ENCODE results near the gene RAB14.

RAB14 gene

GRCh38 chr9:121232251-121232650 lies 30.6 kb upstream of the RAB14 start (continued):
- TF ChIP-seq ZNF645 (tag by site-specific recombination; IDR thresholded peaks at IDR 0.05) (no peak), ZNF155 (tag by site-specific recombination; IDR thresholded peaks at IDR 0.05) (no peak), ZNF624 (tag by site-specific recombination; IDR thresholded peaks at IDR 0.05) (no peak), YY2 (tag by site-specific recombination; IDR thresholded peaks at IDR 0.05) (no peak), ZNF292 (tag by site-specific recombination; IDR thresholded peaks at IDR 0.05; ENCODE audit: borderline replicate concordance, low read depth) (no peak), ZNF221 (tag by site-specific recombination; IDR thresholded peaks at IDR 0.05; ENCODE audit: borderline replicate concordance) (no peak), ZIC2 (tag by site-specific recombination; IDR thresholded peaks at IDR 0.05) (no peak)

GRCh38 chr9:121230256-121230655 lies 28.6 kb upstream of the RAB14 start:
- ChIA-PET CTCF (interaction anchor here (1.3 to 3.5 kb wide), 2 partner anchors 17 to 19 kb away, joined by 4 to 17 read pairs; no protein-coding TSS in a partner anchor), POLR2A (no interaction called here)
- TF ChIP-seq ZNF280D (tag by site-specific recombination; IDR thresholded peaks at IDR 0.05), result no peak
- no peaks in the 10 kb centered on the region for H3K36me3 ChIP-seq (ENCODE audit: control insufficient read depth in 2 of 2, insufficient read depth in 1 of 2, low read length in 2 of 2)
- H3K9me3 ChIP-seq (ENCODE audit: control insufficient read depth, insufficient read depth, low read depth, low read length), result no peaks in the 10 kb centered on the region
- peaks cover 1% of the 10 kb centered on the region; the same call in 1 of the 2 replicates for H3K4me1 ChIP-seq (ENCODE audit: control insufficient read depth, insufficient read depth, low read length)
- no peak overlapping the region for H3K27ac ChIP-seq (ENCODE audit: extremely low read depth, low read depth, low read length)
- H3K4me3 ChIP-seq (ENCODE audit: low read depth, low read length), result no peak overlapping the region

GRCh38 chr9:121227862-121228261 lies 26.2 kb upstream of the RAB14 start:
- H3K4me3 ChIP-seq (ENCODE audit: low read depth, low read length), result no peak overlapping the region
- CTCF ChIA-PET, result interaction anchor here (0.9 to 3.9 kb wide), 2 partner anchors 12 to 15 kb away, joined by 3 to 19 read pairs; no protein-coding TSS in a partner anchor
- H3K27ac ChIP-seq (ENCODE audit: extremely low read depth, low read depth, low read length), result no peak overlapping the region
- POLR2A ChIA-PET, result no interaction called here
- no peaks in the 10 kb centered on the region for H3K36me3 ChIP-seq (ENCODE audit: control insufficient read depth in 2 of 2, insufficient read depth in 1 of 2, low read length in 2 of 2)
- H3K4me1 ChIP-seq (ENCODE audit: control insufficient read depth, insufficient read depth, low read length), result peaks cover 3% of the 10 kb centered on the region; the same call in 1 of the 2 replicates
- H3K9me3 ChIP-seq (ENCODE audit: control insufficient read depth, insufficient read depth, low read depth, low read length), result no peaks in the 10 kb centered on the region
- TF ChIP-seq ZFP3 (tag by site-specific recombination; IDR thresholded peaks at IDR 0.05; ENCODE audit: low read depth), result no peak
- TF ChIP-seq OVOL3 (tag by site-specific recombination; IDR thresholded peaks at IDR 0.05), result no peak
- no peak for TF ChIP-seq ZNF341 (tag by site-specific recombination; IDR thresholded peaks at IDR 0.05; ENCODE audit: low read depth)
- no peak for TF ChIP-seq ZNF639 (tag by site-specific recombination; IDR thresholded peaks at IDR 0.05)
- no peak for TF ChIP-seq HOXC10 (CRISPR knock-in tag; IDR thresholded peaks at IDR 0.05)
- TF ChIP-seq ZNF621 (tag by site-specific recombination; IDR thresholded peaks at IDR 0.05), result no peak
- no peak for TF ChIP-seq GLI2 (tag by site-specific recombination; IDR thresholded peaks at IDR 0.05; ENCODE audit: borderline replicate concordance, low read depth)
- TF ChIP-seq ZNF670 (tag by site-specific recombination; IDR thresholded peaks at IDR 0.05; ENCODE audit: low read depth), result no peak
- TF ChIP-seq MYNN (tag by site-specific recombination; IDR thresholded peaks at IDR 0.05; ENCODE audit: borderline replicate concordance), result no peak
- no peak for TF ChIP-seq ZNF560 (tag by site-specific recombination; IDR thresholded peaks at IDR 0.05; ENCODE audit: borderline replicate concordance)
- no peak for TF ChIP-seq ZNF449 (tag by site-specific recombination; IDR thresholded peaks at IDR 0.05)
- TF ChIP-seq ZNF701 (tag by site-specific recombination; IDR thresholded peaks at IDR 0.05), result no peak
- TF ChIP-seq, protein P1, sequence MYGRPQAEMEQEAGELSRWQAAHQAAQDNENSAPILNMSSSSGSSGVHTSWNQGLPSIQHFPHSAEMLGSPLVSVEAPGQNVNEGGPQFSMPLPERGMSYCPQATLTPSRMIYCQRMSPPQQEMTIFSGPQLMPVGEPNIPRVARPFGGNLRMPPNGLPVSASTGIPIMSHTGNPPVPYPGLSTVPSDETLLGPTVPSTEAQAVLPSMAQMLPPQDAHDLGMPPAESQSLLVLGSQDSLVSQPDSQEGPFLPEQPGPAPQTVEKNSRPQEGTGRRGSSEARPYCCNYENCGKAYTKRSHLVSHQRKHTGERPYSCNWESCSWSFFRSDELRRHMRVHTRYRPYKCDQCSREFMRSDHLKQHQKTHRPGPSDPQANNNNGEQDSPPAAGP (tag by site-specific recombination; IDR thresholded peaks at IDR 0.05), result no peak
- no peak for TF ChIP-seq ZNF394 (tag by site-specific recombination; IDR thresholded peaks at IDR 0.05; ENCODE audit: borderline replicate concordance)
- no peak for TF ChIP-seq ZBTB8A (tag by site-specific recombination; IDR thresholded peaks at IDR 0.05)
- TF ChIP-seq SP3 (tag by site-specific recombination; IDR thresholded peaks at IDR 0.05), result no peak
- no peak for TF ChIP-seq ZNF571 (tag by site-specific recombination; IDR thresholded peaks at IDR 0.05)

All from HEK293 (cell line).